K562 (cell line): ENCODE results near the gene KLHDC7B. TPM values are rescaled to one million over a fixed set of nuclear protein-coding genes. Genes with fewer than 3 reads are reported as not detected.

ENCODE experiments used
- ATAC-seq: fragments of 200-7000 bp; cut with Tn5 transposase; 3 replicates; pipeline ENCODE4 v1.9.1; 2020; ENCODE audit warnings: moderate library complexity
- BruUV-seq: library from RNA; stranded (reverse); fragments of 400-500 nt; replicated peaks from 2 replicates; lab custom pipeline; 2021; lab: Mats Ljungman, UMichigan
- CTCF ChIA-PET: fragments of 300-600 bp; formaldehyde crosslinking; extraction: SDS; loops from one replicate; lab custom pipeline; 2021; ENCODE audit warnings: low intra/inter-chr PET ratio; lab: Yijun Ruan, JAX
- POLR2A ChIA-PET: fragments of 300-600, 350-650 bp; sonication (Branson Sonifier 250); formaldehyde crosslinking; extraction: SDS; loops from one replicate; lab custom pipeline; 2021; ENCODE audit warnings: antibody characterized with exemption, inconsistent platforms; lab: Yijun Ruan, JAX
- DNase-seq, 4 experiments: peaks; one replicate each; pipeline versions ENCODE4 v3.0.0 to v3.0.0-alpha.2; 2011 to 2018; ENCODE audit warnings: low spot score in 3 of 4, mixed read lengths in 3 of 4; ENCODE audit errors: extremely low read depth in 1 of 4
- FAIRE-seq: peaks from 2 replicates; lab custom pipeline; 2011; peaks lifted over from hg19 to GRCh38; lab: Jason Lieb, UNC
- H2AFZ ChIP-seq: 2 replicates; pipeline ENCODE4 v1.6.0; 2011; ENCODE audit warnings: low read depth, low read length, control low read depth, inconsistent platforms
- H3K27ac ChIP-seq: fragments of 200-600 bp; 3 replicates; pipeline ENCODE4 v1.8.0; 2011; ENCODE audit warnings: low read depth, mild to moderate bottlenecking, control low read depth, inconsistent platforms, low read length, moderate library complexity, mixed read lengths; ENCODE audit errors: extremely low read depth
- H3K27me3 ChIP-seq, 2 experiments: fragments of 300-600 bp in 1 of 2; 2 replicates in 1 of 2; 3 replicates in 1 of 2; pipeline versions ENCODE4 v1.6.0 to v1.8.0; 2011; ENCODE audit warnings: inconsistent platforms in 2 of 2, low read length in 2 of 2, mild to moderate bottlenecking in 1 of 2, mixed read lengths in 1 of 2, moderate library complexity in 1 of 2; ENCODE audit not compliant: control insufficient read depth in 2 of 2, insufficient read depth in 2 of 2
- H3K36me3 ChIP-seq: fragments of 300-600 bp; 3 replicates; pipeline ENCODE4 v1.8.0; 2011; ENCODE audit warnings: mild to moderate bottlenecking, low read length, inconsistent platforms; ENCODE audit not compliant: control insufficient read depth, insufficient read depth
- H3K4me1 ChIP-seq, 2 experiments: fragments of 200-600 bp in 1 of 2; replicated peaks in 1 of 2; 2 replicates in 1 of 2; 3 replicates in 1 of 2; pipeline versions ENCODE4 v1.5.1 to v1.8.0; 2011; ENCODE audit warnings: inconsistent platforms in 2 of 2, low read length in 2 of 2, mild to moderate bottlenecking in 1 of 2, mixed read lengths in 1 of 2, moderate library complexity in 1 of 2; ENCODE audit not compliant: control insufficient read depth in 2 of 2, insufficient read depth in 2 of 2
- H3K4me2 ChIP-seq: 2 replicates; pipeline ENCODE4 v1.6.1; 2011; ENCODE audit warnings: low read length, control low read depth, inconsistent platforms, mixed read lengths; ENCODE audit not compliant: insufficient read depth
- H3K4me3 ChIP-seq: fragments of 200-600 bp; sonication (generic), shearing (Covaris generic); 2 replicates; pipeline ENCODE4 v1.5.1; 2016; ENCODE audit warnings: control low read depth, inconsistent platforms
- H3K79me2 ChIP-seq: fragments of 200-600 bp; 3 replicates; pipeline ENCODE4 v1.8.0; 2011; ENCODE audit warnings: low read length, inconsistent platforms; ENCODE audit not compliant: control insufficient read depth, insufficient read depth
- H3K9ac ChIP-seq, 2 experiments: 2 replicates each; pipeline versions ENCODE4 v1.6.0 to v1.6.1; 2011; ENCODE audit warnings: low read depth in 2 of 2, low read length in 2 of 2, control low read depth in 1 of 2, inconsistent platforms in 1 of 2, mild to moderate bottlenecking in 1 of 2, mixed read lengths in 1 of 2; ENCODE audit not compliant: insufficient read depth in 1 of 2
- H3K9me1 ChIP-seq: one replicate; pipeline ENCODE4 v1.6.0; 2011; ENCODE audit warnings: inconsistent platforms, mild to moderate bottlenecking, low read length, moderate library complexity; ENCODE audit not compliant: control insufficient read depth, insufficient read depth
- H3K9me3 ChIP-seq: replicated peaks from 2 replicates; pipeline ENCODE4 v1.5.1; 2011; ENCODE audit warnings: low read depth, low read length, inconsistent platforms; ENCODE audit not compliant: control insufficient read depth, insufficient read depth
- H4K20me1 ChIP-seq: replicated peaks from 2 replicates; pipeline ENCODE4 v1.6.1; 2011; ENCODE audit warnings: low read length, inconsistent platforms, mixed read lengths; ENCODE audit not compliant: control insufficient read depth, insufficient read depth
- ARNT ChIP-seq, 2 experiments: fragments of 450-650 bp; IDR thresholded peaks; 2 replicates each; pipeline ENCODE4 v1.6.1; 2016; ENCODE audit warnings: mild to moderate bottlenecking in 1 of 2
- ATF2 ChIP-seq: sonication (generic); formaldehyde crosslinking; IDR thresholded peaks from 2 replicates; pipeline ENCODE4 v1.8.1; 2022; ENCODE audit warnings: missing genetic modification reagents
- BDP1 ChIP-seq: IDR thresholded peaks from 3 replicates; pipeline ENCODE4 v1.6.1; 2011; ENCODE audit not compliant: insufficient read length, insufficient read depth
- E2F6 ChIP-seq, 2 experiments: IDR thresholded peaks; 2 replicates each; pipeline ENCODE4 v1.6.1; 2011; ENCODE audit warnings: borderline replicate concordance in 1 of 2, control low read depth in 1 of 2, low read depth in 1 of 2, low read length in 1 of 2, mild to moderate bottlenecking in 1 of 2, mixed read lengths in 1 of 2, moderate library complexity in 1 of 2; ENCODE audit not compliant: insufficient read depth in 1 of 2, insufficient read length in 1 of 2, poor library complexity in 1 of 2, severe bottlenecking in 1 of 2; ENCODE audit errors: extremely low read depth in 1 of 2
- HDAC1 ChIP-seq, 2 experiments: fragments of 450-650 bp; IDR thresholded peaks; 2 replicates each; pipeline ENCODE4 v1.6.1; 2016 to 2017; ENCODE audit warnings: inconsistent platforms in 1 of 2, mild to moderate bottlenecking in 1 of 2, moderate library complexity in 1 of 2
- HES1 ChIP-seq: fragments of 450-650 bp; IDR thresholded peaks from 2 replicates; pipeline ENCODE4 v1.6.1; 2016; ENCODE audit warnings: low read depth, mild to moderate bottlenecking, moderate library complexity
- PKNOX1 ChIP-seq: fragments of 450-650 bp; IDR thresholded peaks from 2 replicates; pipeline ENCODE4 v1.6.1; 2016
- SETDB1 ChIP-seq: IDR thresholded peaks from one replicate; pipeline ENCODE4 v1.6.1; 2012; ENCODE audit warnings: low read length, control low read depth, inconsistent platforms
- SRSF9 ChIP-seq: fragments of 200-400 bp; formaldehyde crosslinking; IDR thresholded peaks from 2 replicates; pipeline ENCODE4 v1.6.1; 2017; ENCODE audit warnings: low read depth, low read length, borderline replicate concordance
- ZNF165 ChIP-seq: fragments of 250-450 bp; sonication (Bioruptor Pico); IDR thresholded peaks from 2 replicates; pipeline ENCODE4 v1.4.0; 2020; ENCODE audit warnings: borderline replicate concordance
- ZNF444 ChIP-seq: fragments of 250-450 bp; sonication (Bioruptor Pico); IDR thresholded peaks from 2 replicates; pipeline ENCODE4 v1.4.0; 2020; ENCODE audit warnings: mild to moderate bottlenecking, moderate library complexity
- ZNF511 ChIP-seq: sonication (generic); formaldehyde crosslinking; IDR thresholded peaks from 2 replicates; pipeline ENCODE4 v1.8.0; 2022; ENCODE audit warnings: mild to moderate bottlenecking, missing genetic modification reagents
- ZNF778 ChIP-seq: fragments of 450-650 bp; formaldehyde crosslinking; IDR thresholded peaks from 2 replicates; pipeline ENCODE4 v1.4.0; 2020; ENCODE audit warnings: mild to moderate bottlenecking, moderate library complexity
- WGBS: fragments of 100-300 bp; shearing (Covaris generic); methylation state at CpG from one replicate; pipeline ENCODE4 v1.1.6; 2016; ENCODE audit warnings: low coverage, mixed read lengths; ENCODE audit not compliant: insufficient coverage; ENCODE audit errors: missing lambda C conversion rate; 5-methylcytosine and 5-hydroxymethylcytosine counted together
- in situ Hi-C: fragments of 300-500 bp; cut with MboI; formaldehyde crosslinking; loops from 4 replicates; pipeline ENCODE4 v1.15.0; 2018; ENCODE audit warnings: inconsistent platforms, mixed read lengths
- intact Hi-C: fragments of 100-400 bp; cut with micrococcal nuclease; formaldehyde crosslinking; loops from 2 replicates; pipeline ENCODE4 v1.14.2; 2022
- polyA plus RNA-seq, 8 experiments: library from polyadenylated mRNA; depleted of rRNA in 4 of 8; stranded (reverse) in 5 of 8; unstranded in 3 of 8; fragments of >200 nt; fragmentation: Nextera tagmentation in 2 of 8; fragmentation: Illumina TruSeq in 1 of 8; extraction: Ambion mirVana in 2 of 8; extraction: Trizol in 1 of 8; gene quantifications; 2 replicates each; pipeline versions ENCODE4 v1.2.1 to v1.2.3, GENCODE V29; 2011 to 2014; ENCODE audit warnings: inconsistent platforms in 1 of 8, missing spikeins in 1 of 8
- total RNA-seq, 7 experiments: library from RNA; depleted of rRNA in 6 of 7; stranded (reverse); fragments of >200 nt in 6 of 7; fragmentation: Illumina TruSeq in 2 of 7; extraction: Trizol in 2 of 7; gene quantifications; 2 replicates each; pipeline versions ENCODE4 v1.2.1 to v1.2.3, GENCODE V29; 2011 to 2021; ENCODE audit warnings: low replicate concordance in 1 of 7

The KLHDC7B gene
- total and polyA plus RNA-seq, 9 of the 15 experiments (the other 6 are each of a cell fraction or from before 2014, with no cell fraction given), result 0.04 to 0.22 (median 0.05) TPM; not detected in 4

GRCh38 chr22:50581031-50581949 is 35.6 kb downstream of the KLHDC7B start:
- DNase-seq (no peak), FAIRE-seq (no peak), ATAC-seq (no peak)
- no peak for TF ChIP-seq ARNT (IDR thresholded peaks at IDR 0.05)
- no peak for TF ChIP-seq HES1
- TF ChIP-seq ATF2 (CRISPR knock-in tag), result no peak
- TF ChIP-seq ZNF778 (CRISPR knock-in tag), result no peak
- TF ChIP-seq BDP1, result no peak
- TF ChIP-seq E2F6 (IDR thresholded peaks at IDR 0.05; ENCODE audit: borderline replicate concordance in 1 of 2, extremely low read depth in 1 of 2, insufficient read depth in 1 of 2, insufficient read length in 1 of 2, low read depth in 1 of 2, low read length in 1 of 2, poor library complexity in 1 of 2, severe bottlenecking in 1 of 2), result no peak
- TF ChIP-seq ZNF511 (CRISPR knock-in tag), result no peak
- no peak for TF ChIP-seq ZNF165 (CRISPR knock-in tag)
- TF ChIP-seq HDAC1 (IDR thresholded peaks at IDR 0.05), result no peak
- no peak for TF ChIP-seq ZNF444
- no peak for TF ChIP-seq PKNOX1
- no peak for TF ChIP-seq SRSF9
- no peak for TF ChIP-seq SETDB1
- peak overlapping the region; percentile 93 to 97 for H3K9ac ChIP-seq
- H3K36me3 ChIP-seq, result no peaks in the 10 kb centered on the region; the same call in 2 of the 3 replicates
- in situ Hi-C loops, result no loop called here
- no peaks in the 10 kb centered on the region for H3K9me1 ChIP-seq
- H3K27me3 ChIP-seq, result no peaks in the 10 kb centered on the region
- POLR2A ChIA-PET, result interaction anchor here (0.6 kb wide), 1 partner anchor 423 kb away, joined by 3 read pairs; no protein-coding TSS in a partner anchor
- peaks cover 6% of the 10 kb centered on the region; the same call in 2 of the 3 replicates for H3K79me2 ChIP-seq
- H3K4me3 ChIP-seq, result peak overlapping the region; percentile 77
- H4K20me1 ChIP-seq, result no peaks in the 10 kb centered on the region
- WGBS, result 93% methylated on average over 13 of the region's 22 CpGs
- intact Hi-C loops, result no loop called here
- H3K4me1 ChIP-seq, result peaks cover 14 to 31% of the 10 kb centered on the region in 2 experiments; a peak in 4 of 5 replicates
- H3K27ac ChIP-seq, result no peak overlapping the region
- TSS peak; percentile 72 for BruUV-seq
- no peaks in the 10 kb centered on the region for H3K9me3 ChIP-seq
- CTCF ChIA-PET, result no interaction called here
- peak overlapping the region; percentile 84 for H3K4me2 ChIP-seq
- H2AFZ ChIP-seq, result peak overlapping the region; percentile 92; the same call in 1 of the 2 replicates
